Prostate gland (tissue), 2 donors: ENCODE results near the gene RAB7A.

Source experiments
- POLR2AphosphoS5 ChIP-seq: sonication (generic); formaldehyde crosslinking; IDR thresholded peaks from one replicate; pipeline ENCODE4 v1.6.1; 2017; ENCODE audit warnings: antibody characterized with exemption
- TF ChIP-seq, protein P1 (sequence below), 4 experiments: fragments of 200-600 bp in 2 of 4; fragments of 450-650 bp in 2 of 4; sonication (generic) in 2 of 4; IDR thresholded peaks; 1 replicate in 3 of 4; 2 replicates in 1 of 4; pipeline ENCODE4 v1.5.1; 2016 to 2019; ENCODE audit warnings: antibody characterized with exemption in 4 of 4, mild to moderate bottlenecking in 2 of 4, moderate library complexity in 2 of 4

- no peak for TF ChIP-seq POLR2AphosphoS5
- TF ChIP-seq, protein P1, sequence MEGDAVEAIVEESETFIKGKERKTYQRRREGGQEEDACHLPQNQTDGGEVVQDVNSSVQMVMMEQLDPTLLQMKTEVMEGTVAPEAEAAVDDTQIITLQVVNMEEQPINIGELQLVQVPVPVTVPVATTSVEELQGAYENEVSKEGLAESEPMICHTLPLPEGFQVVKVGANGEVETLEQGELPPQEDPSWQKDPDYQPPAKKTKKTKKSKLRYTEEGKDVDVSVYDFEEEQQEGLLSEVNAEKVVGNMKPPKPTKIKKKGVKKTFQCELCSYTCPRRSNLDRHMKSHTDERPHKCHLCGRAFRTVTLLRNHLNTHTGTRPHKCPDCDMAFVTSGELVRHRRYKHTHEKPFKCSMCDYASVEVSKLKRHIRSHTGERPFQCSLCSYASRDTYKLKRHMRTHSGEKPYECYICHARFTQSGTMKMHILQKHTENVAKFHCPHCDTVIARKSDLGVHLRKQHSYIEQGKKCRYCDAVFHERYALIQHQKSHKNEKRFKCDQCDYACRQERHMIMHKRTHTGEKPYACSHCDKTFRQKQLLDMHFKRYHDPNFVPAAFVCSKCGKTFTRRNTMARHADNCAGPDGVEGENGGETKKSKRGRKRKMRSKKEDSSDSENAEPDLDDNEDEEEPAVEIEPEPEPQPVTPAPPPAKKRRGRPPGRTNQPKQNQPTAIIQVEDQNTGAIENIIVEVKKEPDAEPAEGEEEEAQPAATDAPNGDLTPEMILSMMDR (IDR thresholded peaks at IDR 0.05) = no peak
Observed at GRCh38 chr3:128780101-128780837, 54.3 kb downstream of the RAB7A start.
